UCSD-AML1 (cell line): Measurements from ENCODE around the gene JUND.
A peak's percentile ranks its signal among the peaks of the same experiment; 100 is the strongest.
"Not testable (repeated sequence)": the region's sequence is repeated elsewhere in the genome, so short reads cannot be mapped to it uniquely, and the experiment has no call there.

Source experiments
- DNase-seq: peaks from one replicate; lab custom pipeline; 2025; ENCODE audit not compliant: unreplicated experiment; lab: John Stamatoyannopoulos, UW

JUND gene

GRCh38 chr19:18281082-18282020, at the start of gene JUND:
Gene JUND (minus strand): TSS chr19:18281622. CDS start chr19:18281484, 138 bp downstream.
- peak; percentile 99 for DNase-seq

- no peak for DNase-seq
These were observed 49.4 kb upstream of the JUND start for GRCh38 chr19:18330868-18331267.

- DNase-seq, result no peak
These were observed 47.6 kb upstream of the JUND start for GRCh38 chr19:18329035-18329376.

- DNase-seq, result peak; percentile 80
These were observed 47.1 kb upstream of the JUND start for GRCh38 chr19:18328340-18329034.

- no peak for DNase-seq
These were observed 45.4 kb upstream of the JUND start for GRCh38 chr19:18326772-18327171.

- not testable (repeated sequence) for DNase-seq
These were observed 42.9 kb upstream of the JUND start for GRCh38 chr19:18324373-18324731.

- peak; percentile 99 for DNase-seq
These were observed 41.5 kb upstream of the JUND start, which contains the start of gene LSM4 for GRCh38 chr19:18322759-18323460. Gene LSM4 (minus strand): TSS chr19:18323076. CDS start chr19:18323020, 56 bp downstream.

GRCh38 chr19:18322318-18322758, 40.9 kb upstream of the JUND start:
- DNase-seq, result peak; percentile 72

- peak; percentile 50 for DNase-seq
These were observed 40.3 kb upstream of the JUND start for GRCh38 chr19:18321734-18322102.

- peak; percentile 47 for DNase-seq
These were observed 39.7 kb upstream of the JUND start for GRCh38 chr19:18320865-18321733.

GRCh38 chr19:18319591-18320135, 38.2 kb upstream of the JUND start:
- no peak for DNase-seq

- peak; percentile 95 for DNase-seq
These were observed 36.8 kb upstream of the JUND start for GRCh38 chr19:18317961-18318800.

- DNase-seq, result no peak
These were observed 32.0 kb upstream of the JUND start for GRCh38 chr19:18313398-18313797.

- no peak for DNase-seq
These were observed 30.7 kb upstream of the JUND start for GRCh38 chr19:18312092-18312534.

GRCh38 chr19:18311502-18312091, 30.2 kb upstream of the JUND start:
- no peak for DNase-seq

GRCh38 chr19:18310966-18311365, 29.5 kb upstream of the JUND start:
- DNase-seq, result no peak

GRCh38 chr19:18310118-18310909, 28.9 kb upstream of the JUND start:
- no peak for DNase-seq

- DNase-seq, result no peak
These were observed 28.2 kb upstream of the JUND start for GRCh38 chr19:18309525-18310064.
